Activated CD8-positive, alpha-beta T cell treated with anti-CD3 and anti-CD28 coated beads for 36 hours (primary cell): ENCODE measurements around the gene RTN4RL1. TPM values are rescaled to one million over a fixed set of nuclear protein-coding genes. Genes with fewer than 3 reads are reported as not detected.

Experiments
- ATAC-seq: fragments of 200-7000 bp; cut with Tn5 transposase; one replicate; pipeline ENCODE4 v1.10.0; 2021; ENCODE audit warnings: mild to moderate bottlenecking, moderate library complexity
- CTCF ChIA-PET: fragments of 350-600 bp; sonication (Branson Sonifier 250); formaldehyde crosslinking; loops from one replicate; lab custom pipeline; 2021; ENCODE audit warnings: antibody characterized with exemption; lab: Charles Lee
- POLR2A ChIA-PET: fragments of 350-600 bp; sonication (Branson Sonifier 250); formaldehyde crosslinking; loops from one replicate; lab custom pipeline; 2021; ENCODE audit warnings: antibody characterized with exemption; lab: Charles Lee
- DNase-seq: peaks from one replicate; pipeline ENCODE4 v3.0.0-alpha.2; 2020
- H3K27ac Mint-ChIP-seq: one replicate; pipeline ENCODE4 v1.8.0; 2021; ENCODE audit warnings: mild to moderate bottlenecking, mixed read lengths
- H3K27me3 Mint-ChIP-seq: one replicate; pipeline ENCODE4 v1.8.0; 2021; ENCODE audit warnings: mixed read lengths
- H3K36me3 Mint-ChIP-seq: one replicate; pipeline ENCODE4 v1.8.0; 2021; ENCODE audit warnings: low read depth, mixed read lengths
- H3K4me1 Mint-ChIP-seq: one replicate; pipeline ENCODE4 v1.8.0; 2021; ENCODE audit warnings: low read depth, mixed read lengths
- H3K4me3 Mint-ChIP-seq: one replicate; pipeline ENCODE4 v1.8.0; 2021; ENCODE audit warnings: mild to moderate bottlenecking, moderate library complexity, mixed read lengths
- H3K9me3 Mint-ChIP-seq: one replicate; pipeline ENCODE4 v1.8.0; 2021; ENCODE audit warnings: mixed read lengths
- CTCF ChIP-seq: fragments of 200-600 bp; IDR thresholded peaks from one replicate; pipeline ENCODE4 v1.8.0; 2022; ENCODE audit warnings: antibody characterized with exemption, mild to moderate bottlenecking
- intact Hi-C: fragments of 100-400 bp; cut with micrococcal nuclease; formaldehyde crosslinking; loops from one replicate; pipeline ENCODE4 v1.10.0; 2022
- total RNA-seq, 2 experiments: library from RNA; stranded (reverse); gene quantifications; one replicate each; pipeline ENCODE4 v1.2.3, GENCODE V29; 2021

The RTN4RL1 gene
- total RNA-seq, 2 experiments from 2014 or later: 0.27 to 0.49 TPM

DNA sequence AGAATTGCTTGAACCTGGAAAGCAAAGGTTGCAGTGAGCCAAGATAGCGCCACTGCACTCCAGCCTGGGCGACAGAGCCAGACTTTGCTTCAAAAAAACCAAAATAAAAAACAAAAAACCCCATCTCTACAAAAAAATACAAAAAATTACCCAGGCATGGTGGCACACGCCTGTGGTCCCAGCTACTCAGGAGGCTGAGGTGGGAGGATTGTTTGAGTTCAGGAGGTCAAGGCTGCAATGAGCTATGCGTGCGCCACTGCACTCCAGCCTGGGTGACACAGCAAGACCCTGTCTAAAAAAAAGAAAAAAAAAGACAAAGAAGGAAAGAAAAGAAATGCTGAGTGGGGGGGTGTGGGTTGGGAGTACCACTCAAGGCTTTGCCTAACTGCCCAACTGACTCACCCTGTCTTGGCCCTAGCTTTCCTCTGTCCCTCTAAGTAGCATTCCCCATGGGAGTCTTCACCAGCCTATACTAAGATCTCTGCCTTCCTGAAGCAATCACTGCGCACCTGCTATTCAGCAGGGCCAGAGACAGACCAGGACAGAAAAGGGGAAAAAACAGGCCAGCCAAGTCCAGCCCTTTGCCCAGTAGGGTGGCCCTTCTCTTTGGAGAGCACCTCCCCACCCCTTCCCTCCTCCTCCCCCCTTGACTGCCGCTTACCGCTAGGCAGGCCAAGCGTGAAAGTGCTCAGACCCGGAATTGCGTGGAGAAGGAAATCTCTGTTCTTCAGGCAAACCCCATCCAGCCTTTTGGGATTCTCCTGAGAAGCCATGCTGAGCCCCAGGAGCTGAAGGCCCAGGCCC is 45.8 kb downstream of the RTN4RL1 start:
- TF ChIP-seq CTCF: no peak
- Mint-ChIP-seq H3K9me3 (no peaks in the 10 kb centered on the region), H3K36me3 (no peaks in the 10 kb centered on the region), H3K27me3 (peaks cover 9% of the 10 kb centered on the region), H3K4me3 (no peak overlapping the region), H3K4me1 (peaks cover 11% of the 10 kb centered on the region), H3K27ac (no peak overlapping the region)
- no peak for ATAC-seq
- ChIA-PET CTCF (interaction anchor here (0.9 kb wide), 1 partner anchor 114 kb away, joined by 3 read pairs; no protein-coding TSS in a partner anchor), POLR2A (no interaction called here)
- DNase-seq: no peak
- intact Hi-C loops: no loop called here

- DNase-seq: no peak
- peaks cover 11% of the 10 kb centered on the region for H3K4me1 Mint-ChIP-seq
- intact Hi-C loops: no loop called here
- no peaks in the 10 kb centered on the region for H3K36me3 Mint-ChIP-seq
- no peak for TF ChIP-seq CTCF
- no peak overlapping the region for H3K27ac Mint-ChIP-seq
- no peaks in the 10 kb centered on the region for H3K9me3 Mint-ChIP-seq
- POLR2A ChIA-PET: no interaction called here
- H3K27me3 Mint-ChIP-seq: peaks cover 9% of the 10 kb centered on the region
- no peak overlapping the region for H3K4me3 Mint-ChIP-seq
- CTCF ChIA-PET: interaction anchor here (0.9 kb wide), 1 partner anchor 113 kb away, joined by 3 read pairs; no protein-coding TSS in a partner anchor
- no peak for ATAC-seq
Observed at GRCh38 chr17:1978396-1978949, 46.7 kb downstream of the RTN4RL1 start.

- H3K4me1 Mint-ChIP-seq: peaks cover 11% of the 10 kb centered on the region
- ATAC-seq: no peak
- H3K4me3 Mint-ChIP-seq: no peak overlapping the region
- no peaks in the 10 kb centered on the region for H3K36me3 Mint-ChIP-seq
- TF ChIP-seq CTCF: no peak
- CTCF ChIA-PET: interaction anchor here (0.9 kb wide), 1 partner anchor 112 kb away, joined by 3 read pairs; no protein-coding TSS in a partner anchor
- peak; percentile 14 for DNase-seq
- POLR2A ChIA-PET: no interaction called here
- H3K9me3 Mint-ChIP-seq: no peaks in the 10 kb centered on the region
- H3K27me3 Mint-ChIP-seq: peaks cover 9% of the 10 kb centered on the region
- no peak overlapping the region for H3K27ac Mint-ChIP-seq
- intact Hi-C loops: no loop called here
Observed at GRCh38 chr17:1977583-1978395, 47.3 kb downstream of the RTN4RL1 start.

GRCh38 chr17:1976683-1977064 is 48.5 kb downstream of the RTN4RL1 start:
- intact Hi-C loops: no loop called here
- ATAC-seq: no peak
- POLR2A ChIA-PET: no interaction called here
- H3K27ac Mint-ChIP-seq: no peak overlapping the region
- CTCF ChIA-PET: no interaction called here
- no peaks in the 10 kb centered on the region for H3K9me3 Mint-ChIP-seq
- H3K4me3 Mint-ChIP-seq: no peak overlapping the region
- no peaks in the 10 kb centered on the region for H3K36me3 Mint-ChIP-seq
- H3K27me3 Mint-ChIP-seq: peaks cover 12% of the 10 kb centered on the region
- DNase-seq: no peak
- TF ChIP-seq CTCF: no peak
- H3K4me1 Mint-ChIP-seq: peaks cover 17% of the 10 kb centered on the region
